ENCODE data around the gene LSG1.

DNA sequence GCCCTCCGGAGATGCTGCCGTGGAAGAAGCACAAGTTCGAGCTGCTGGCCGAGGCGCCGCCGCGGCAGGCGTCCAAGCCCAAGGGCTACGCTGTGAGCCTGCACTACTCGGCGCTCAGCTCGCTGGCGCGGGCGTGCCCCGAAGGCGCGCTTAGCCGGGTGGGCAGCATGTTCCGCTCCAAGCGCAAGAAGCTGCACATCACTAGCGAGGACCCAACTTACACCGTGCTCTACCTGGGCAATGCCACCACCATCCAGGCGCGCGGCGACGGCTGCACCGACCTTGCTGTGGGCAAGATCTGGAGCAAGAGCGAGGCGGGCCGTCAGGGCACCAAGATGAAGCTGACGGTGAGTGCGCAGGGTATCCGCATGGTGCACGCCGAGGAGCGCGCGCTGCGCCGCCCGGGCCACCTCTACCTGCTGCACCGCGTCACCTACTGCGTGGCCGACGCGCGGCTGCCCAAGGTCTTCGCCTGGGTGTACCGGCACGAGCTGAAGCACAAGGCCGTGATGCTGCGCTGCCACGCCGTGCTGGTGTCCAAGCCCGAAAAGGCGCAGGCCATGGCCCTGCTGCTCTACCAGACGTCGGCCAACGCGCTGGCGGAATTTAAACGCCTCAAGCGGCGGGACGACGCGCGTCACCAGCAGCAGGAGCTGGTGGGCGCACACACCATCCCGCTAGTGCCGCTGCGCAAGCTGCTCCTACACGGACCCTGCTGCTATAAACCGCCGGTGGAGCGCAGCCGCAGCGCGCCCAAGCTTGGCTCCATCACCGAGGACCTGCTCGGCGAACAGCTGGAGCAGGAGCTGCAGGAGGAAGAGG, 15.0 kb upstream of the LSG1 start:
- TF ChIP-seq, protein P1, sequence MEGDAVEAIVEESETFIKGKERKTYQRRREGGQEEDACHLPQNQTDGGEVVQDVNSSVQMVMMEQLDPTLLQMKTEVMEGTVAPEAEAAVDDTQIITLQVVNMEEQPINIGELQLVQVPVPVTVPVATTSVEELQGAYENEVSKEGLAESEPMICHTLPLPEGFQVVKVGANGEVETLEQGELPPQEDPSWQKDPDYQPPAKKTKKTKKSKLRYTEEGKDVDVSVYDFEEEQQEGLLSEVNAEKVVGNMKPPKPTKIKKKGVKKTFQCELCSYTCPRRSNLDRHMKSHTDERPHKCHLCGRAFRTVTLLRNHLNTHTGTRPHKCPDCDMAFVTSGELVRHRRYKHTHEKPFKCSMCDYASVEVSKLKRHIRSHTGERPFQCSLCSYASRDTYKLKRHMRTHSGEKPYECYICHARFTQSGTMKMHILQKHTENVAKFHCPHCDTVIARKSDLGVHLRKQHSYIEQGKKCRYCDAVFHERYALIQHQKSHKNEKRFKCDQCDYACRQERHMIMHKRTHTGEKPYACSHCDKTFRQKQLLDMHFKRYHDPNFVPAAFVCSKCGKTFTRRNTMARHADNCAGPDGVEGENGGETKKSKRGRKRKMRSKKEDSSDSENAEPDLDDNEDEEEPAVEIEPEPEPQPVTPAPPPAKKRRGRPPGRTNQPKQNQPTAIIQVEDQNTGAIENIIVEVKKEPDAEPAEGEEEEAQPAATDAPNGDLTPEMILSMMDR (conservative IDR thresholded peaks at IDR 0.05; ENCODE audit: low read length) = no peak
- TF ChIP-seq EZH2phosphoT487 (IDR thresholded peaks at IDR 0.05; ENCODE audit: borderline replicate concordance) = no peak

Data from Loucy (cell line).